Measurements from ENCODE around the gene NTRK1.

The NTRK1 gene

GRCh38 chr1:156856282-156856785 lies 4.3 kb upstream of the NTRK1 start:
- TF ChIP-seq ARNTL (CRISPR knock-in tag; IDR thresholded peaks at IDR 0.05; ENCODE audit: borderline replicate concordance, low read depth), result no peak
- TF ChIP-seq TCF4 (CRISPR knock-in tag; IDR thresholded peaks at IDR 0.05; ENCODE audit: borderline replicate concordance), result no peak
- no peak for TF ChIP-seq BACH2 (CRISPR knock-in tag; IDR thresholded peaks at IDR 0.05; ENCODE audit: borderline replicate concordance)
- no peak for TF ChIP-seq PPARA (CRISPR knock-in tag; IDR thresholded peaks at IDR 0.05; ENCODE audit: borderline replicate concordance)
- no peak for TF ChIP-seq ISL1 (CRISPR knock-in tag; IDR thresholded peaks at IDR 0.05)
- TF ChIP-seq ZNF8 (CRISPR knock-in tag; IDR thresholded peaks at IDR 0.05), result no peak
- ATAC-seq, result no peak

GRCh38 chr1:156857532-156857931 lies 3.1 kb upstream of the NTRK1 start:
- ATAC-seq, result no peak
- TF ChIP-seq TCF4 (CRISPR knock-in tag; IDR thresholded peaks at IDR 0.05; ENCODE audit: borderline replicate concordance) (no peak), PPARA (CRISPR knock-in tag; IDR thresholded peaks at IDR 0.05; ENCODE audit: borderline replicate concordance) (no peak), CSDC2 (CRISPR knock-in tag; IDR thresholded peaks at IDR 0.05) (no peak), POU6F1 (CRISPR knock-in tag; IDR thresholded peaks at IDR 0.05; ENCODE audit: borderline replicate concordance, low read depth) (no peak), ZNF8 (CRISPR knock-in tag; IDR thresholded peaks at IDR 0.05) (no peak), ZFP30 (CRISPR knock-in tag; IDR thresholded peaks at IDR 0.05) (no peak), CSRNP3 (CRISPR knock-in tag; IDR thresholded peaks at IDR 0.05) (no peak), PATZ1 (CRISPR knock-in tag; IDR thresholded peaks at IDR 0.05; ENCODE audit: borderline replicate concordance) (no peak), ZC3H10 (CRISPR knock-in tag; IDR thresholded peaks at IDR 0.05) (no peak), GLIS3 (CRISPR knock-in tag; IDR thresholded peaks at IDR 0.05) (no peak), RARB (CRISPR knock-in tag; IDR thresholded peaks at IDR 0.05) (no peak), ARNTL (CRISPR knock-in tag; IDR thresholded peaks at IDR 0.05; ENCODE audit: borderline replicate concordance, low read depth) (no peak), OSR1 (CRISPR knock-in tag; IDR thresholded peaks at IDR 0.05) (no peak), TSHZ2 (CRISPR knock-in tag; IDR thresholded peaks at IDR 0.05) (no peak), ZNF70 (CRISPR knock-in tag; IDR thresholded peaks at IDR 0.05) (no peak), TOX (CRISPR knock-in tag; IDR thresholded peaks at IDR 0.05; ENCODE audit: borderline replicate concordance) (no peak), ZNF565 (CRISPR knock-in tag; conservative IDR thresholded peaks at IDR 0.05; ENCODE audit: low read depth) (no peak), BACH2 (CRISPR knock-in tag; IDR thresholded peaks at IDR 0.05; ENCODE audit: borderline replicate concordance) (no peak), SNAI2 (CRISPR knock-in tag; IDR thresholded peaks at IDR 0.05) (no peak)

- ATAC-seq, result no peak
- no peak for TF ChIP-seq ZC3H10 (CRISPR knock-in tag; IDR thresholded peaks at IDR 0.05)
- no peak for TF ChIP-seq ARNTL (CRISPR knock-in tag; IDR thresholded peaks at IDR 0.05; ENCODE audit: borderline replicate concordance, low read depth)
- TF ChIP-seq CSRNP3 (CRISPR knock-in tag; IDR thresholded peaks at IDR 0.05), result no peak
- TF ChIP-seq PATZ1 (CRISPR knock-in tag; IDR thresholded peaks at IDR 0.05; ENCODE audit: borderline replicate concordance), result no peak
- TF ChIP-seq BACH2 (CRISPR knock-in tag; IDR thresholded peaks at IDR 0.05; ENCODE audit: borderline replicate concordance), result no peak
- TF ChIP-seq ZNF8 (CRISPR knock-in tag; IDR thresholded peaks at IDR 0.05), result no peak
- TF ChIP-seq GLIS3 (CRISPR knock-in tag; IDR thresholded peaks at IDR 0.05), result no peak
- no peak for TF ChIP-seq SNAI2 (CRISPR knock-in tag; IDR thresholded peaks at IDR 0.05)
- TF ChIP-seq ZNF565 (CRISPR knock-in tag; conservative IDR thresholded peaks at IDR 0.05; ENCODE audit: low read depth), result no peak
- no peak for TF ChIP-seq PPARA (CRISPR knock-in tag; IDR thresholded peaks at IDR 0.05; ENCODE audit: borderline replicate concordance)
- TF ChIP-seq POU6F1 (CRISPR knock-in tag; IDR thresholded peaks at IDR 0.05; ENCODE audit: borderline replicate concordance, low read depth), result no peak
Observed at GRCh38 chr1:156858555-156858956, 2.1 kb upstream of the NTRK1 start.

Data from SK-N-SH treated with all-trans-retinoic acid at 6 μM for 48 hours (cell line).